GM19397 (cell line): ENCODE data around the gene ANTKMT.
"Not testable (repeated sequence)": the region's sequence is repeated elsewhere in the genome, so short reads cannot be mapped to it uniquely, and the experiment has no call there.

ENCODE experiments used
- ATAC-seq: cut with Tn5 transposase; IDR thresholded peaks from one replicate; pipeline ENCODE4 v1.9.1; 2021; ENCODE audit warnings: mild to moderate bottlenecking, moderate library complexity; ENCODE audit not compliant: unreplicated experiment

The ANTKMT gene

GRCh38 chr16:712740-713250 lies 8.2 kb upstream of the ANTKMT start:
- ATAC-seq: not testable (repeated sequence)

- no peak for ATAC-seq
These were observed 6.9 kb upstream of the ANTKMT start for GRCh38 chr16:714079-714478.

- ATAC-seq: peak; percentile 71
These were observed 6.1 kb upstream of the ANTKMT start, which contains the start of gene METRN for GRCh38 chr16:714558-715476. Gene METRN (plus strand): TSS chr16:715118. CDS start chr16:715290, 172 bp downstream.

- peak; percentile 26 for ATAC-seq
These were observed 5.3 kb upstream of the ANTKMT start for GRCh38 chr16:715477-716199.

- no peak for ATAC-seq
These were observed 4.8 kb upstream of the ANTKMT start for GRCh38 chr16:716200-716568.

GRCh38 chr16:716768-717325 lies 4.1 kb upstream of the ANTKMT start:
- no peak for ATAC-seq

- ATAC-seq: no peak
These were observed 3.3 kb upstream of the ANTKMT start for GRCh38 chr16:717450-718245.

- ATAC-seq: no peak
These were observed 2.6 kb upstream of the ANTKMT start for GRCh38 chr16:718389-718788.

- no peak for ATAC-seq
These were observed 2.0 kb upstream of the ANTKMT start for GRCh38 chr16:718922-719321.

GRCh38 chr16:719815-720446 lies 1.0 kb upstream of the ANTKMT start:
- no peak for ATAC-seq

GRCh38 chr16:720447-720989 lies 428 bp upstream of the ANTKMT start:
- ATAC-seq: peak; percentile 8

- no peak for ATAC-seq
These were observed 1.0 kb downstream of the ANTKMT start for GRCh38 chr16:721765-722540.

GRCh38 chr16:722835-723633 lies 2.1 kb downstream of the ANTKMT start:
- ATAC-seq: no peak

GRCh38 chr16:723695-724094 lies 2.7 kb downstream of the ANTKMT start:
- ATAC-seq: no peak

- ATAC-seq: no peak
These were observed 3.5 kb downstream of the ANTKMT start for GRCh38 chr16:724188-725040.

GRCh38 chr16:725041-725376 lies 4.1 kb downstream of the ANTKMT start:
- ATAC-seq: no peak

- ATAC-seq: no peak
These were observed 4.7 kb downstream of the ANTKMT start for GRCh38 chr16:725463-726187.
